Measurements from ENCODE around the gene GOLGA8K.
"Not testable (repeated sequence)": the region's sequence is repeated elsewhere in the genome, so short reads cannot be mapped to it uniquely, and the experiment has no call there.

The GOLGA8K gene

GRCh38 chr15:32403192-32403591, at the start of gene GOLGA8K:
GOLGA8K (minus strand) TSS chr15:32403292; CDS start chr15:32403194, 98 bp downstream.
- not testable (repeated sequence) for DNase-seq (ENCODE audit: low read depth)

GRCh38 chr15:32440445-32440977, 37.4 kb upstream of the GOLGA8K start:
- not testable (repeated sequence) for DNase-seq (ENCODE audit: low read depth)

- DNase-seq (ENCODE audit: low read depth), result not testable (repeated sequence)
These were observed 31.2 kb upstream of the GOLGA8K start for GRCh38 chr15:32434102-32434963.

- DNase-seq (ENCODE audit: low read depth), result not testable (repeated sequence)
These were observed 24.5 kb upstream of the GOLGA8K start for GRCh38 chr15:32427635-32428034.

- DNase-seq (ENCODE audit: low read depth), result not testable (repeated sequence)
These were observed 23.4 kb upstream of the GOLGA8K start for GRCh38 chr15:32426511-32426910.

- DNase-seq (ENCODE audit: low read depth), result not testable (repeated sequence)
These were observed 4.8 kb upstream of the GOLGA8K start for GRCh38 chr15:32407903-32408302.

- not testable (repeated sequence) for DNase-seq (ENCODE audit: low read depth)
These were observed 6.6 kb downstream of the GOLGA8K start for GRCh38 chr15:32396522-32396921.

- not testable (repeated sequence) for DNase-seq (ENCODE audit: low read depth)
These were observed 8.3 kb downstream of the GOLGA8K start for GRCh38 chr15:32394745-32395144.

- not testable (repeated sequence) for DNase-seq (ENCODE audit: low read depth)
These were observed 14.9 kb downstream of the GOLGA8K start for GRCh38 chr15:32388050-32388648.

GRCh38 chr15:32385823-32386495, 17.1 kb downstream of the GOLGA8K start:
- not testable (repeated sequence) for DNase-seq (ENCODE audit: low read depth)

- DNase-seq (ENCODE audit: low read depth), result not testable (repeated sequence)
These were observed 28.9 kb downstream of the GOLGA8K start for GRCh38 chr15:32374185-32374584.

GRCh38 chr15:32373707-32374106, 29.4 kb downstream of the GOLGA8K start:
- DNase-seq (ENCODE audit: low read depth), result not testable (repeated sequence)

- not testable (repeated sequence) for DNase-seq (ENCODE audit: low read depth)
These were observed 31.0 kb downstream of the GOLGA8K start for GRCh38 chr15:32372075-32372474.

- not testable (repeated sequence) for DNase-seq (ENCODE audit: low read depth)
These were observed 32.6 kb downstream of the GOLGA8K start for GRCh38 chr15:32370526-32370925.

GRCh38 chr15:32370064-32370463, 33.0 kb downstream of the GOLGA8K start:
- DNase-seq (ENCODE audit: low read depth), result not testable (repeated sequence)

- DNase-seq (ENCODE audit: low read depth), result not testable (repeated sequence)
These were observed 36.6 kb downstream of the GOLGA8K start for GRCh38 chr15:32366492-32366891.

- not testable (repeated sequence) for DNase-seq (ENCODE audit: low read depth)
These were observed 37.1 kb downstream of the GOLGA8K start for GRCh38 chr15:32365955-32366354.

GRCh38 chr15:32364944-32365343, 38.1 kb downstream of the GOLGA8K start:
- DNase-seq (ENCODE audit: low read depth), result peak; percentile 14

GRCh38 chr15:32363449-32363848, 39.6 kb downstream of the GOLGA8K start:
- not testable (repeated sequence) for DNase-seq (ENCODE audit: low read depth)

GRCh38 chr15:32361662-32362061, 41.4 kb downstream of the GOLGA8K start:
- DNase-seq (ENCODE audit: low read depth), result not testable (repeated sequence)

GRCh38 chr15:32358462-32358861, 44.6 kb downstream of the GOLGA8K start:
- DNase-seq (ENCODE audit: low read depth), result not testable (repeated sequence)

- DNase-seq (ENCODE audit: low read depth), result not testable (repeated sequence)
These were observed 46.2 kb downstream of the GOLGA8K start for GRCh38 chr15:32356909-32357308.
